Thymus (tissue), 11 donors: ENCODE measurements around the gene IFNAR1. TPM values are rescaled to one million over a fixed set of nuclear protein-coding genes. Genes with fewer than 3 reads are reported as not detected.

ENCODE experiments used
- DNase-seq, 9 donors: peaks; one replicate each; pipeline ENCODE4 v3.0.0-alpha.2; 2013; ENCODE audit warnings: low spot score in 9 of 9, low read depth in 6 of 9, missing footprints in 1 of 9
- H3K27ac ChIP-seq, 2 donors: one replicate each; pipeline ENCODE4 v1.5.1; 2013; ENCODE audit warnings: control low read depth in 1 of 2, low read depth in 1 of 2, low read length in 1 of 2, mild to moderate bottlenecking in 1 of 2, moderate library complexity in 1 of 2
- H3K27me3 ChIP-seq, 2 donors: one replicate each; pipeline ENCODE4 v1.5.1; 2013; ENCODE audit warnings: low read length in 1 of 2; ENCODE audit not compliant: control insufficient read depth in 2 of 2, insufficient read depth in 1 of 2
- H3K36me3 ChIP-seq, 2 donors: one replicate each; pipeline ENCODE4 v1.5.1; 2013; ENCODE audit warnings: low read length in 1 of 2, mild to moderate bottlenecking in 1 of 2, moderate library complexity in 1 of 2; ENCODE audit not compliant: control insufficient read depth in 2 of 2, insufficient read depth in 2 of 2
- H3K4me1 ChIP-seq, 2 donors: one replicate each; pipeline ENCODE4 v1.5.1; 2013; ENCODE audit warnings: low read length in 2 of 2; ENCODE audit not compliant: control insufficient read depth in 2 of 2, insufficient read depth in 2 of 2
- H3K4me3 ChIP-seq, 2 donors: one replicate each; pipeline ENCODE4 v1.5.1; 2013; ENCODE audit warnings: low read length in 2 of 2, control low read depth in 1 of 2, mild to moderate bottlenecking in 1 of 2
- H3K9me3 ChIP-seq, 2 donors: one replicate each; pipeline ENCODE4 v1.5.1; 2013; ENCODE audit warnings: low read length in 1 of 2, mild to moderate bottlenecking in 1 of 2; ENCODE audit not compliant: control insufficient read depth in 2 of 2, insufficient read depth in 1 of 2
- WGBS: extraction: QIAGEN DNeasy Blood & Tissue Kit; methylation state at CpG from one replicate; pipeline ENCODE4 v1.1.7; 2013; 5-methylcytosine and 5-hydroxymethylcytosine counted together
- polyA plus RNA-seq: library from polyadenylated mRNA; stranded (reverse); fragments of 200-250 nt; gene quantifications from one replicate; pipeline ENCODE4 v1.2.3, GENCODE V29; 2013
- total RNA-seq: library from RNA; stranded (reverse); fragments of 120-200 nt; gene quantifications from one replicate; pipeline ENCODE4 v1.2.4, GENCODE V29; 2013
- donor health status: healthy.

Gene IFNAR1
- total and polyA plus RNA-seq, 2 donors, result 17.2 to 18.2 TPM

DNA sequence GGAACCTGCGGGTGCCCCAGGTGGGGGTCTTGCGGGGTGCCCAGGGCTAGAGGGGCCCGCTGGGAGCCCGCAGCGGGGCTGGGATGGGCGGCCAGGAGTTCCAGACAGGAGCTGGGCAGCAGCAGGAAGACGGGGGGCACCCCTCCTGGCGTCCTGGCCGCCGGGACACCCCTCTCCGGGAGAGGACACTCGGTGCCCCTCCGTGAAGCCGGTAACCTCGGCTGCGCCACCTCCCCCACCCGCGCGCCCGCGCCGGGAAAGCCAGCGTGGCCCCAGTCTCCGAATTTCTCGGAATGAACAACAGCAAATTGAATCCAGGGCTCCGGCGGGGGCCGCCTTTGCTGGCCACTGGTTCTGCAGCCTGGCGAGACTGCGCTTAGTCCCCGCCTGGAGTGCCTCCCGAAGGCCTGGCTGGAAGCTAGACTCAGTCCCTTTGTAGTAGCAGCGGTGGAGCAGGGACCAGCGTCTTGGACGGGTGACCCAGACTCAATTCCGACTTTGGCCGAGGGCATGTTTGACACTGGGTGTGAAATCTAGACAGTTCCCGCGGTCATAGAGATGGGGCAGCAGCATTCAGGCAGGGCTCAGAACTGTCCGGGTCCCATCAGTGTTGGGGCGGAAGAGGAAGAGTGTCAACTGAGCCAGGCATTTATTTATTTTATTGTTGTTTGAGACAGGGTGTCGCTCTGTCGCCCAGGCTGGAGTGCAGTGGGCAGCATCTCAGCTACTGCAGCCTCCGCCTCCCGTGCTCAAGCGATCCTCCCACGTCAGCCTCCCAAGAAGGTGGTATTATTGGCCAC, 79.2 kb downstream of the IFNAR1 start:
- peaks cover 0 to 4% of the 10 kb centered on the region in 2 donors for H3K9me3 ChIP-seq
- peak in 3 of 9 donors; percentile 13 to 47 (median 15) for DNase-seq
- H3K27ac ChIP-seq, result peak overlapping the region; percentile 72 to 82
- H3K27me3 ChIP-seq, result peaks cover 0 to 11% of the 10 kb centered on the region in 2 donors
- peak overlapping the region; percentile 69 to 82 for H3K4me3 ChIP-seq
- H3K36me3 ChIP-seq, result no peaks in the 10 kb centered on the region
- H3K4me1 ChIP-seq, result peaks cover 4 to 18% of the 10 kb centered on the region in 2 donors
- 12% methylated on average over 47 of the region's 47 CpGs for WGBS

GRCh38 chr21:33406493-33406892, 81.7 kb downstream of the IFNAR1 start:
- WGBS, result 68% methylated on average over 5 of the region's 5 CpGs
- Histone ChIP-seq H3K36me3 (peaks cover 4 to 5% of the 10 kb centered on the region in 2 donors), H3K9me3 (peaks cover 0 to 4% of the 10 kb centered on the region in 2 donors), H3K4me3 (no peak overlapping the region), H3K27me3 (peaks cover 0 to 11% of the 10 kb centered on the region in 2 donors), H3K4me1 (peaks cover 4 to 18% of the 10 kb centered on the region in 2 donors), H3K27ac (no peak overlapping the region)
- no peak for DNase-seq

Other genes with a start within 250 kb of the IFNAR1 start
- 11.2 TPM for gene IFNAR2, start 95.0 kb upstream of the IFNAR1 start, total RNA-seq
- gene IFNAR2, start 95.0 kb upstream of the IFNAR1 start, polyA plus RNA-seq, result 36.9 TPM
- gene IL10RB, start 58.6 kb upstream of the IFNAR1 start, total RNA-seq, result 38.2 TPM
- 42.9 TPM for gene IL10RB, start 58.6 kb upstream of the IFNAR1 start, polyA plus RNA-seq
- 50.7 TPM for gene IFNGR2, start 78.4 kb downstream of the IFNAR1 start, total RNA-seq
- gene IFNGR2, start 78.4 kb downstream of the IFNAR1 start, polyA plus RNA-seq, result 111 TPM
- 14.3 TPM for gene TMEM50B, start 155.0 kb downstream of the IFNAR1 start, total RNA-seq
- gene TMEM50B, start 155.0 kb downstream of the IFNAR1 start, polyA plus RNA-seq, result 99.1 TPM
- 1.2 TPM for gene DNAJC28, start 166.7 kb downstream of the IFNAR1 start, total RNA-seq
- gene DNAJC28, start 166.7 kb downstream of the IFNAR1 start, polyA plus RNA-seq, result 3.9 TPM
- gene GART, start 217.1 kb downstream of the IFNAR1 start, total RNA-seq, result 58.5 TPM
- gene GART, start 217.1 kb downstream of the IFNAR1 start, polyA plus RNA-seq, result 29.5 TPM
- gene SON, start 218.1 kb downstream of the IFNAR1 start, total RNA-seq, result 100 TPM
- 265 TPM for gene SON, start 218.1 kb downstream of the IFNAR1 start, polyA plus RNA-seq